PC-3 (cell line): ENCODE data around the gene GFER. TPM values are rescaled to one million over a fixed set of nuclear protein-coding genes. Genes with fewer than 3 reads are reported as not detected.

Source experiments
- ATAC-seq: fragments of 200-7000 bp; cut with Tn5 transposase; 2 replicates; pipeline ENCODE4 v1.9.1; 2020; ENCODE audit warnings: mild to moderate bottlenecking, moderate library complexity
- BruUV-seq: library from RNA; stranded (reverse); fragments of 400-500 nt; replicated peaks from 2 replicates; lab custom pipeline; 2021; lab: Mats Ljungman, UMichigan
- CTCF ChIA-PET: fragments of 300-600 bp; sonication (Branson Sonifier 250); formaldehyde crosslinking; loops from one replicate; lab custom pipeline; 2022; ENCODE audit warnings: antibody characterized with exemption; lab: Charles Lee
- POLR2A ChIA-PET: fragments of 300-600 bp; sonication (Branson Sonifier 250); formaldehyde crosslinking; loops from one replicate; lab custom pipeline; 2022; ENCODE audit warnings: antibody characterized with exemption; ENCODE audit not compliant: unreplicated experiment; lab: Charles Lee
- DNase-seq: peaks from one replicate; pipeline ENCODE4 v3.0.0-alpha.2; 2015
- H2AFZ ChIP-seq: fragments of 300-600 bp; sonication (generic); 2 replicates; pipeline ENCODE4 v1.6.0; 2016; ENCODE audit warnings: antibody characterized with exemption, low read length
- H3F3A ChIP-seq: fragments of 300-600 bp; sonication (generic); one replicate; pipeline ENCODE4 v1.6.0; 2017; ENCODE audit warnings: antibody characterized with exemption, low read length, control low read depth, mild to moderate bottlenecking; ENCODE audit not compliant: unreplicated experiment
- H3K27ac ChIP-seq: fragments of 300-600 bp; sonication (generic); 2 replicates; pipeline ENCODE4 v1.5.1; 2016; ENCODE audit warnings: mild to moderate bottlenecking, low read length
- H3K27me3 ChIP-seq: fragments of 300-600 bp; sonication (generic); 2 replicates; pipeline ENCODE4 v1.6.1; 2016; ENCODE audit warnings: low read length, mixed read lengths
- H3K36me3 ChIP-seq: fragments of 300-600 bp; sonication (generic); 2 replicates; pipeline ENCODE4 v1.6.1; 2016; ENCODE audit warnings: low read depth, mixed run types, low read length, mixed read lengths
- H3K4me1 ChIP-seq: fragments of 300-600 bp; sonication (generic); 2 replicates; pipeline ENCODE4 v1.5.1; 2016; ENCODE audit warnings: low read length; ENCODE audit not compliant: insufficient read depth
- H3K4me2 ChIP-seq: fragments of 300-600 bp; sonication (generic); 2 replicates; pipeline ENCODE4 v1.6.0; 2016; ENCODE audit warnings: low read length
- H3K4me3 ChIP-seq: fragments of 300-600 bp; sonication (generic); 2 replicates; pipeline ENCODE4 v1.5.1; 2016; ENCODE audit warnings: mild to moderate bottlenecking, low read length, mixed read lengths
- H3K79me2 ChIP-seq: fragments of 300-600 bp; sonication (generic); 2 replicates; pipeline ENCODE4 v1.6.1; 2017; ENCODE audit warnings: low read length, mixed read lengths
- H3K9ac ChIP-seq: fragments of 300-600 bp; sonication (generic); 2 replicates; pipeline ENCODE4 v1.6.0; 2016; ENCODE audit warnings: mild to moderate bottlenecking, low read length
- H3K9me2 ChIP-seq: fragments of 300-600 bp; sonication (generic); replicated peaks from 2 replicates; pipeline ENCODE4 v1.6.1; 2016; ENCODE audit warnings: mixed run types, low read length, mixed read lengths
- H3K9me3 ChIP-seq: fragments of 300-600 bp; sonication (generic); 2 replicates; pipeline ENCODE4 v1.6.1; 2016; ENCODE audit warnings: low read length, mixed read lengths
- H4K20me1 ChIP-seq: fragments of 300-600 bp; sonication (generic); 2 replicates; pipeline ENCODE4 v1.6.1; 2016; ENCODE audit warnings: low read length, mixed read lengths
- EZH2 ChIP-seq: fragments of 300-600 bp; sonication (generic); IDR thresholded peaks from one replicate; pipeline ENCODE4 v1.6.1; 2017; ENCODE audit warnings: antibody characterized with exemption, mild to moderate bottlenecking, low read length; ENCODE audit not compliant: unreplicated experiment
- EZH2phosphoT487 ChIP-seq: fragments of 300-600 bp; sonication (generic); IDR thresholded peaks from 2 replicates; pipeline ENCODE4 v1.6.1; 2018; ENCODE audit warnings: mild to moderate bottlenecking, antibody characterized with exemption, low read length, borderline replicate concordance
- intact Hi-C: fragments of 100-400 bp; cut with micrococcal nuclease; formaldehyde crosslinking; loops from 2 replicates; pipeline ENCODE4 v1.9.0; 2023
- total RNA-seq: library from RNA; depleted of rRNA; stranded (reverse); fragments of >200 nt; gene quantifications from 2 replicates; pipeline ENCODE4 v1.2.3, GENCODE V29; 2014
- TF ChIP-seq, protein P1 (sequence below): fragments of 300-600 bp; sonication (generic); conservative IDR thresholded peaks from 2 replicates; pipeline ENCODE4 v1.5.1; 2017; ENCODE audit warnings: antibody characterized with exemption, low read depth, mild to moderate bottlenecking, low read length

Gene GFER
- total RNA-seq, 1 experiment from 2014 or later: 66.8 TPM

DNA sequence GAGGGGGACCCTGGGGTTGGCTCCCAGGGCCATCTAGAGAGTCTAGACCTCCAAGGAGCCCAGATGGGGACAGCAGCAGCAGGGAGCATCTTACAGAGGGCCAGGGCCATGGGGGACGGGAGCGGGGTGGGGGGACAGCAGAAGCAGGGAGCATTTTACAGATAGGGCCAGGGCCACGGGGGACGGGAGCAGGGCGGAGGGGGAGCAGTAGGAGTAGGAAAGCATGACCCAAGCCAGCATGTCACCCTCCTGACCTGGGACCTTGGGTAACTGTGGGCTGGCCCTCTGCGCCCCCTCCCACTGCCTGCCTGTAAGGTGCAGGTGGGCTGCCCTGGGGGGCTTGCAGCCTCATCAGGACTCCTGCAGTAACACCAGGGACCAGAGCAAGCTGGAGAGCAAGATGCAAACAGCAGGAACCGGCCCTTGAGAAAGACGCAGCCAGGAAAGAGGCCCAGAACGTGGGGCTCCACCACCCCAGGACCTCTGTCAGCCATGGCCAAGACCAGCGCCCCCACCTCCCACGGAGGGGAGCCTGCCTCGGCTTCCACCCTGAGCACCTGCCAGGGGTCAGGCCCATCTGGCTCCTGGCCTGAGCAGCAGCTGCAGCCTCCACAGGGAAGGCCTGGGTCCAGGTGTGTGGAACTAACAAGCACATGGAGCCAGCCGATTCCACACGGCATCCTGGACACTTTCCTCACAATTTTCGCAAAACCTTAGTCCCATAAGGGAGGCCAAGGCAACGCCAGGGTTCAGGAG, 23.3 kb downstream of the GFER start:
- Histone ChIP-seq H3F3A (no peaks in the 10 kb centered on the region), H3K4me1 (peaks cover 25% of the 10 kb centered on the region), H3K9ac (peak overlapping the region; percentile 97), H3K27ac (peak overlapping the region; percentile 64), H3K4me3 (peak overlapping the region; percentile 94), H3K79me2 (peaks cover 73% of the 10 kb centered on the region), H3K9me3 (no peaks in the 10 kb centered on the region), H3K9me2 (no peaks in the 10 kb centered on the region), H2AFZ (no peak overlapping the region), H3K4me2 (peak overlapping the region; percentile 91), H3K27me3 (no peaks in the 10 kb centered on the region), H4K20me1 (peaks cover 33% of the 10 kb centered on the region), H3K36me3 (peaks cover 3% of the 10 kb centered on the region; the same call in 1 of the 2 replicates)
- ATAC-seq (no peak), DNase-seq (no peak)
- ChIA-PET CTCF (interaction anchor here (1.3 kb wide), 1 partner anchor 16 kb away, joined by 20 read pairs; no protein-coding TSS in a partner anchor), POLR2A (no interaction called here)
- intact Hi-C loops: no loop called here
- no TSS peak for BruUV-seq
- TF ChIP-seq EZH2: no peak
- TF ChIP-seq, protein P1, sequence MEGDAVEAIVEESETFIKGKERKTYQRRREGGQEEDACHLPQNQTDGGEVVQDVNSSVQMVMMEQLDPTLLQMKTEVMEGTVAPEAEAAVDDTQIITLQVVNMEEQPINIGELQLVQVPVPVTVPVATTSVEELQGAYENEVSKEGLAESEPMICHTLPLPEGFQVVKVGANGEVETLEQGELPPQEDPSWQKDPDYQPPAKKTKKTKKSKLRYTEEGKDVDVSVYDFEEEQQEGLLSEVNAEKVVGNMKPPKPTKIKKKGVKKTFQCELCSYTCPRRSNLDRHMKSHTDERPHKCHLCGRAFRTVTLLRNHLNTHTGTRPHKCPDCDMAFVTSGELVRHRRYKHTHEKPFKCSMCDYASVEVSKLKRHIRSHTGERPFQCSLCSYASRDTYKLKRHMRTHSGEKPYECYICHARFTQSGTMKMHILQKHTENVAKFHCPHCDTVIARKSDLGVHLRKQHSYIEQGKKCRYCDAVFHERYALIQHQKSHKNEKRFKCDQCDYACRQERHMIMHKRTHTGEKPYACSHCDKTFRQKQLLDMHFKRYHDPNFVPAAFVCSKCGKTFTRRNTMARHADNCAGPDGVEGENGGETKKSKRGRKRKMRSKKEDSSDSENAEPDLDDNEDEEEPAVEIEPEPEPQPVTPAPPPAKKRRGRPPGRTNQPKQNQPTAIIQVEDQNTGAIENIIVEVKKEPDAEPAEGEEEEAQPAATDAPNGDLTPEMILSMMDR: no peak

DNA sequence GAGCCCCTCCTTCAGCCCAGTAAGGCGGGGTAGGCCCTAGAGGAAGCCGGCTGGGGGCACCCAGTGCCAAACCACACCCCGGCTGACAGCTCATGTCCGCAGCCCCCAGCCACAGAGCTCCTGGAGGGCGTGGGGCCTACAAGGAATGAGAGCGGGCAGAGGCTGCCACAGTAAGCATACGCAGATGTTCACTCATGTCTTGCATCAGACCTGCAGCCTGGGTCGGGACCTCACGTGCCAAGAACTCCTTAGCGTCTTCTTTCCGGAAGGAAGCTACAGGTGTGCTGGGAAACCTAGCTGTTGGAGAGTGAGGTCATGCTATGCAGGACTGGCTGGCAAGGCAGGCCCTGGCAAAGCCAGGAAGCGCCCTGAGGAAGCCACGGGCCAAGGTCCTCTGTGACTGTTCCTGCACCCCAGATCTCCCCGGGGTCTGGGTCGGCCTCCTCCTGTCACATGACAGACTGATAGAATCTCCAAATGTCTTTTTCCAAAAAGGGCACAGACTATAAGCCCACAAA, 24.1 kb downstream of the GFER start:
- ATAC-seq (peak; percentile 60), DNase-seq (peak; percentile 82)
- Histone ChIP-seq H3K27ac (peak overlapping the region; percentile 64), H4K20me1 (peaks cover 33% of the 10 kb centered on the region), H3K9me3 (no peaks in the 10 kb centered on the region), H3K9me2 (no peaks in the 10 kb centered on the region), H3K9ac (peak overlapping the region; percentile 97), H3K79me2 (peaks cover 71% of the 10 kb centered on the region), H3K4me1 (peaks cover 25% of the 10 kb centered on the region), H3K27me3 (no peaks in the 10 kb centered on the region), H3F3A (no peaks in the 10 kb centered on the region), H3K4me3 (peak overlapping the region; percentile 94), H3K4me2 (peak overlapping the region; percentile 91), H2AFZ (no peak overlapping the region), H3K36me3 (peaks cover 3% of the 10 kb centered on the region; the same call in 1 of the 2 replicates)
- TSS peak; percentile 68 for BruUV-seq
- intact Hi-C loops: no loop called here
- POLR2A ChIA-PET: interaction anchor here (0.6 kb wide), 2 partner anchors 15 to 24 kb away, joined by 4 to 9 read pairs; partner anchors contain the start of gene GFER
- CTCF ChIA-PET: interaction anchor here (1.3 kb wide), 1 partner anchor 15 kb away, joined by 20 read pairs; no protein-coding TSS in a partner anchor
- TF ChIP-seq, protein P1: no peak
- TF ChIP-seq EZH2 (no peak), EZH2phosphoT487 (0 out of 2 replicates have a peak, but pooled peaks have one; percentile 48)
